B cell (primary cell): ENCODE results near the gene SSBP2. TPM values are rescaled to one million over a fixed set of nuclear protein-coding genes. Genes with fewer than 3 reads are reported as not detected.

Source experiments
- ATAC-seq: fragments of 200-7000 bp; cut with Tn5 transposase; one replicate; pipeline ENCODE4 v1.10.0; 2021; ENCODE audit warnings: low read depth, mild to moderate bottlenecking, moderate number of reproducible peaks, moderate library complexity
- CTCF ChIA-PET: fragments of 350-600 bp; sonication (Branson Sonifier 250); formaldehyde crosslinking; loops from one replicate; lab custom pipeline; 2021; ENCODE audit warnings: antibody characterized with exemption, inconsistent platforms; lab: Charles Lee
- POLR2A ChIA-PET: fragments of 350-600 bp; sonication (Branson Sonifier 250); formaldehyde crosslinking; loops from one replicate; lab custom pipeline; 2021; ENCODE audit warnings: antibody characterized with exemption; lab: Charles Lee
- DNase-seq: peaks from one replicate; pipeline ENCODE4 v3.0.0; 2013
- H2AFZ ChIP-seq: 2 replicates; pipeline ENCODE4 v1.6.1; 2012; ENCODE audit warnings: mild to moderate bottlenecking, low read depth, low read length; ENCODE audit not compliant: insufficient read depth, poor library complexity, severe bottlenecking
- H3K27ac ChIP-seq, 2 donors: 1 replicate in 1 of 2; 2 replicates in 1 of 2; pipeline ENCODE4 v1.5.1; 2012 to 2013; ENCODE audit warnings: low read length in 2 of 2, mild to moderate bottlenecking in 2 of 2, moderate library complexity in 1 of 2
- H3K27me3 ChIP-seq, 4 experiments: fragments of 200-600 bp in 1 of 4; sonication (generic) in 1 of 4; replicated peaks in 1 of 4; 1 replicate in 2 of 4; 2 replicates in 2 of 4; pipeline versions ENCODE4 v1.6.1 to v1.7.0; 2013 to 2016; ENCODE audit warnings: low read length in 3 of 4, mild to moderate bottlenecking in 2 of 4, mixed read lengths in 1 of 4, moderate library complexity in 1 of 4; ENCODE audit not compliant: insufficient read depth in 4 of 4, control insufficient read depth in 3 of 4; ENCODE audit errors: control extremely low read depth in 1 of 4
- H3K36me3 ChIP-seq, 2 experiments: replicated peaks in 1 of 2; 1 replicate in 1 of 2; 2 replicates in 1 of 2; pipeline versions ENCODE4 v1.6.1 to v1.7.1; 2013; ENCODE audit warnings: low read length in 1 of 2; ENCODE audit not compliant: insufficient read depth in 2 of 2, control insufficient read depth in 1 of 2; ENCODE audit errors: control extremely low read depth in 1 of 2, extremely low read depth in 1 of 2
- H3K4me1 ChIP-seq, 2 donors: fragments of 200-600 bp in 1 of 2; sonication (generic) in 1 of 2; 1 replicate in 1 of 2; 2 replicates in 1 of 2; pipeline versions ENCODE4 v1.5.1 to v1.6.1; 2013 to 2017; ENCODE audit warnings: low read length in 2 of 2; ENCODE audit not compliant: control insufficient read depth in 2 of 2, insufficient read depth in 2 of 2
- H3K4me2 ChIP-seq: replicated peaks from 2 replicates; pipeline ENCODE3; 2012; ENCODE audit warnings: mild to moderate bottlenecking, low read depth, low read length; ENCODE audit not compliant: poor library complexity, severe bottlenecking
- H3K4me3 ChIP-seq, 5 experiments: fragments of 200-600 bp in 1 of 5; sonication (generic) in 1 of 5; 1 replicate in 3 of 5; 2 replicates in 2 of 5; pipeline versions ENCODE4 v1.5.1 to v1.7.0; 2011 to 2016; ENCODE audit warnings: low read length in 4 of 5, mild to moderate bottlenecking in 4 of 5, low read depth in 2 of 5, control low read depth in 1 of 5, moderate library complexity in 1 of 5; ENCODE audit not compliant: insufficient read depth in 1 of 5; ENCODE audit errors: control extremely low read depth in 1 of 5, extremely low read depth in 1 of 5
- H3K79me2 ChIP-seq: fragments of 200-600 bp; sonication (generic); one replicate; pipeline ENCODE4 v1.6.0; 2016; ENCODE audit warnings: low read length; ENCODE audit not compliant: control insufficient read depth, insufficient read depth
- H3K9ac ChIP-seq: fragments of 200-600 bp; sonication (generic); 2 replicates; pipeline ENCODE4 v1.6.1; 2017; ENCODE audit warnings: mild to moderate bottlenecking, low read length, moderate library complexity
- H3K9me3 ChIP-seq, 3 donors: one replicate each; pipeline versions ENCODE4 v1.6.1 to v1.7.1; 2013; ENCODE audit warnings: low read length in 2 of 3; ENCODE audit not compliant: control insufficient read depth in 2 of 3, insufficient read depth in 1 of 3; ENCODE audit errors: control extremely low read depth in 1 of 3
- H4K20me1 ChIP-seq: 2 replicates; pipeline ENCODE4 v1.6.0; 2012; ENCODE audit warnings: mild to moderate bottlenecking, low read length; ENCODE audit not compliant: insufficient read depth, control insufficient read depth, poor library complexity, severe bottlenecking
- H3K27ac Mint-ChIP-seq: one replicate; pipeline ENCODE4 v1.8.0; 2021; ENCODE audit warnings: mixed read lengths
- H3K27me3 Mint-ChIP-seq: one replicate; pipeline ENCODE4 v1.8.0; 2021; ENCODE audit warnings: mixed read lengths
- H3K4me1 Mint-ChIP-seq: one replicate; pipeline ENCODE4 v1.8.0; 2021; ENCODE audit warnings: mixed read lengths
- H3K4me3 Mint-ChIP-seq: one replicate; pipeline ENCODE4 v1.8.0; 2021; ENCODE audit warnings: mixed read lengths
- H3K9me3 Mint-ChIP-seq: one replicate; pipeline ENCODE4 v1.8.0; 2022; ENCODE audit warnings: mixed read lengths; ENCODE audit not compliant: insufficient read depth
- CTCF ChIP-seq: fragments of 200-600 bp; IDR thresholded peaks from one replicate; pipeline ENCODE4 v1.8.0; 2022; ENCODE audit warnings: antibody characterized with exemption, mild to moderate bottlenecking
- EZH2 ChIP-seq: IDR thresholded peaks from 2 replicates; pipeline ENCODE4 v1.6.1; 2012; ENCODE audit warnings: borderline replicate concordance, low read depth, mild to moderate bottlenecking, moderate library complexity, low read length; ENCODE audit not compliant: insufficient read depth, poor library complexity, severe bottlenecking
- WGBS: methylation state at CpG from one replicate; pipeline ENCODE4 v1.1.5; 2013; ENCODE audit warnings: missing lambda C conversion rate; ENCODE audit not compliant: insufficient coverage; 5-methylcytosine and 5-hydroxymethylcytosine counted together
- intact Hi-C: fragments of 100-400 bp; cut with micrococcal nuclease; formaldehyde crosslinking; loops from one replicate; pipeline ENCODE4 v1.10.0; 2022
- polyA plus RNA-seq: library from polyadenylated mRNA; depleted of rRNA; stranded (reverse); fragments of >200 nt; gene quantifications from 2 replicates; pipeline ENCODE4 v1.2.3, GENCODE V29; 2012
- total RNA-seq, 2 donors: library from RNA; stranded (reverse); fragments of 120-200 nt in 1 of 2; gene quantifications; 1 replicate in 1 of 2; 2 replicates in 1 of 2; pipeline versions ENCODE4 v1.2.3 to v1.2.4, GENCODE V29; 2013 to 2022

Gene SSBP2
- total and polyA plus RNA-seq, 2 donors (not counting 1 experiment from before 2014, with no cell fraction given), result 40.9 to 49.6 TPM

GRCh38 chr5:81398741-81399140 lies 352.2 kb downstream of the SSBP2 start:
- H3K4me3 ChIP-seq, result no peak overlapping the region
- H3K36me3 ChIP-seq, result no peaks in the 10 kb centered on the region
- H3K9ac ChIP-seq, result no peak overlapping the region
- H3K4me2 ChIP-seq, result no peak overlapping the region
- intact Hi-C loops, result no loop called here
- 62% methylated on average over 3 of the region's 4 CpGs for WGBS
- ATAC-seq (no peak), DNase-seq (no peak)
- no peak overlapping the region for H2AFZ ChIP-seq
- H3K27ac ChIP-seq, result no peak overlapping the region
- CTCF ChIA-PET, result no interaction called here
- H3K9me3 Mint-ChIP-seq, result peaks cover 2% of the 10 kb centered on the region
- POLR2A ChIA-PET, result no interaction called here
- no peaks in the 10 kb centered on the region for H3K79me2 ChIP-seq
- TF ChIP-seq EZH2, result no peak
- no peak for TF ChIP-seq CTCF
- H3K27ac Mint-ChIP-seq, result no peak overlapping the region
- H3K4me3 Mint-ChIP-seq, result no peak overlapping the region
- H3K4me1 Mint-ChIP-seq, result peaks cover 6% of the 10 kb centered on the region
- no peaks in the 10 kb centered on the region for H4K20me1 ChIP-seq
- peaks cover 0 to 26% (median 13%) of the 10 kb centered on the region in 4 experiments for H3K27me3 ChIP-seq
- H3K9me3 ChIP-seq, result peaks cover 2 to 10% (median 3%) of the 10 kb centered on the region in 3 donors
- peaks cover 26% of the 10 kb centered on the region for H3K27me3 Mint-ChIP-seq
- peaks cover 4 to 5% of the 10 kb centered on the region in 2 donors for H3K4me1 ChIP-seq

GRCh38 chr5:81397176-81397575 lies 353.7 kb downstream of the SSBP2 start:
- no peak overlapping the region for H3K27ac ChIP-seq
- ChIA-PET POLR2A (no interaction called here), CTCF (interaction anchor here (0.7 kb wide), 1 partner anchor 81 kb away, joined by 4 read pairs; no protein-coding TSS in a partner anchor)
- H3K79me2 ChIP-seq, result no peaks in the 10 kb centered on the region
- H2AFZ ChIP-seq, result no peak overlapping the region
- intact Hi-C loops, result no loop called here
- H3K4me3 Mint-ChIP-seq, result no peak overlapping the region
- no peaks in the 10 kb centered on the region for H3K36me3 ChIP-seq
- ATAC-seq (no peak), DNase-seq (no peak)
- H3K27me3 Mint-ChIP-seq, result peaks cover 39% of the 10 kb centered on the region
- H3K4me2 ChIP-seq, result no peak overlapping the region
- H3K27me3 ChIP-seq, result peaks cover 0 to 39% (median 20%) of the 10 kb centered on the region in 4 experiments
- H3K4me1 Mint-ChIP-seq, result peaks cover 6% of the 10 kb centered on the region
- H3K9me3 Mint-ChIP-seq, result peaks cover 2% of the 10 kb centered on the region
- no peak overlapping the region for H3K27ac Mint-ChIP-seq
- H3K9me3 ChIP-seq, result peaks cover 2 to 15% (median 3%) of the 10 kb centered on the region in 3 donors
- WGBS, result 25% methylated on average over 2 of the region's 3 CpGs
- no peak overlapping the region for H3K9ac ChIP-seq
- H3K4me3 ChIP-seq, result no peak overlapping the region
- TF ChIP-seq EZH2, result no peak
- no peak for TF ChIP-seq CTCF
- H4K20me1 ChIP-seq, result no peaks in the 10 kb centered on the region
- peaks cover 8 to 9% of the 10 kb centered on the region in 2 donors for H3K4me1 ChIP-seq
